K562 (cell line): ENCODE measurements around the gene RPEL1.

Experiments used
- CBX5 ChIP-seq: IDR thresholded peaks from 2 replicates; pipeline ENCODE4 v1.6.1; 2014; ENCODE audit warnings: low read depth, borderline replicate concordance
- CREM ChIP-seq: IDR thresholded peaks from 2 replicates; pipeline ENCODE4 v1.6.1; 2014; ENCODE audit warnings: antibody characterized with exemption, low read depth
- MEIS2 ChIP-seq: fragments of 450-650 bp; IDR thresholded peaks from 2 replicates; pipeline ENCODE4 v1.6.1; 2014; ENCODE audit warnings: mild to moderate bottlenecking; ENCODE audit not compliant: partially characterized antibody
- SPI1 ChIP-seq: IDR thresholded peaks from 2 replicates; pipeline ENCODE4 v1.6.1; 2011; ENCODE audit warnings: low read depth, low read length, control low read depth, borderline replicate concordance
- SRSF7 ChIP-seq: fragments of 200-400 bp; formaldehyde crosslinking; optimal IDR thresholded peaks from 2 replicates; pipeline ENCODE3; 2017; ENCODE audit warnings: mild to moderate bottlenecking, low read depth, low read length
- ZBTB7A ChIP-seq: IDR thresholded peaks from 2 replicates; pipeline ENCODE4 v1.6.1; 2011; ENCODE audit warnings: low read depth, mild to moderate bottlenecking, low read length, moderate library complexity, borderline replicate concordance; ENCODE audit not compliant: control insufficient read depth
- TF ChIP-seq, protein P1 (sequence below): fragments of 200-800 bp; sonication (Bioruptor generic); IDR thresholded peaks from 2 replicates; pipeline ENCODE4 v1.6.1; 2017; ENCODE audit warnings: missing genetic modification characterization, missing compliant biosample characterization
- TF ChIP-seq, protein P2 (sequence below), 3 experiments: IDR thresholded peaks in 2 of 3; conservative IDR thresholded peaks in 1 of 3; 2 replicates each; pipeline ENCODE4 v1.5.1; 2011 to 2012; ENCODE audit warnings: low read length in 3 of 3, mild to moderate bottlenecking in 3 of 3, control low read depth in 2 of 3, improper control_type of control experiment in 1 of 3, inconsistent platforms in 1 of 3, low read depth in 1 of 3, mixed read lengths in 1 of 3, moderate library complexity in 1 of 3; ENCODE audit not compliant: insufficient read depth in 2 of 3

DNA sequence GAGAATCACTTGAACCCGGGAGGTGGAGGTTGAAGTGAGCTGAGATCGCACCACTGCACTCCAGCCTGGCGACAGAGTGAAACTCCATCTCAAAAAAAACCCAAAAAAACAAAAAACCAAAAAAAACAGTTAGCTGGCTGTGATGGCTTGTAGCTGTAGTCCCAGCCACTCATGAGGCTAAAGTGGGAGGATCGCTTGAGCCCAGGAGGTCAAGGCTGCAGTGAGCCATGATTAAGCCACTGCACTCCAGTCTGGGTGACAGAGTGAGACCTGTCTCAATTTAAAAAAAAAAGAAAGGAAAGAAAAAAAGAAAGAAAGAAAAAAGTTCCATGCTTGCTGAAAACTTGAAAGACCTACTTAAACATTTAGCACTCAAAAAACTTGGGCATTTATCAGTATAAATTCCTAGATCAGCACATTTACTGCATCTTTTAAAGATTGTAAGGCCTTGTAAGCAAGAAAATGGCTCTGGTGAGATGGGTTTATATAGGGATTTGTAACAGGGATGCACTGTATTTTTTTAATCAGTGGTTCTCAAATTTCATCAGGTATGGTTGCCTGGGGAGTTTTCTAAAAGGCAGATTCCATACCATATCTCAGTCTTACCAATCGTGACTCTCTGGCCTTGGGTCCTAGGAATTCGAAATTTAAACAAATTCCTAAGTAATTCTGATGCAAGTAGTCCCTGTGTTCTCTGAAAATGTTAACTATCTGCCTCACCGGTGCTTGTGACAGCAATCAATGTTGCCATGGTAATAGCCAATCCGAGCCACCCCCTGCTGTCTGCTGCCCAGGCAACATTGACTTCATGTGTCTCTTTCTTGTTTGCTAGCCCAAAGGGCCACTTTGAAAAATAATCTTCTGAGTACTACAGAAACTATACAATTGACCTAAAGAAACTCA, 41.1 kb upstream of the RPEL1 start:
- no peak for TF ChIP-seq SPI1
- TF ChIP-seq CREM: no peak
- TF ChIP-seq, protein P1, sequence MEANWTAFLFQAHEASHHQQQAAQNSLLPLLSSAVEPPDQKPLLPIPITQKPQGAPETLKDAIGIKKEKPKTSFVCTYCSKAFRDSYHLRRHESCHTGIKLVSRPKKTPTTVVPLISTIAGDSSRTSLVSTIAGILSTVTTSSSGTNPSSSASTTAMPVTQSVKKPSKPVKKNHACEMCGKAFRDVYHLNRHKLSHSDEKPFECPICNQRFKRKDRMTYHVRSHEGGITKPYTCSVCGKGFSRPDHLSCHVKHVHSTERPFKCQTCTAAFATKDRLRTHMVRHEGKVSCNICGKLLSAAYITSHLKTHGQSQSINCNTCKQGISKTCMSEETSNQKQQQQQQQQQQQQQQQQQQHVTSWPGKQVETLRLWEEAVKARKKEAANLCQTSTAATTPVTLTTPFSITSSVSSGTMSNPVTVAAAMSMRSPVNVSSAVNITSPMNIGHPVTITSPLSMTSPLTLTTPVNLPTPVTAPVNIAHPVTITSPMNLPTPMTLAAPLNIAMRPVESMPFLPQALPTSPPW (CRISPR knock-in tag): no peak
- TF ChIP-seq SRSF7: no peak
- TF ChIP-seq ZBTB7A: no peak
- no peak for TF ChIP-seq CBX5
- TF ChIP-seq, protein P2, sequence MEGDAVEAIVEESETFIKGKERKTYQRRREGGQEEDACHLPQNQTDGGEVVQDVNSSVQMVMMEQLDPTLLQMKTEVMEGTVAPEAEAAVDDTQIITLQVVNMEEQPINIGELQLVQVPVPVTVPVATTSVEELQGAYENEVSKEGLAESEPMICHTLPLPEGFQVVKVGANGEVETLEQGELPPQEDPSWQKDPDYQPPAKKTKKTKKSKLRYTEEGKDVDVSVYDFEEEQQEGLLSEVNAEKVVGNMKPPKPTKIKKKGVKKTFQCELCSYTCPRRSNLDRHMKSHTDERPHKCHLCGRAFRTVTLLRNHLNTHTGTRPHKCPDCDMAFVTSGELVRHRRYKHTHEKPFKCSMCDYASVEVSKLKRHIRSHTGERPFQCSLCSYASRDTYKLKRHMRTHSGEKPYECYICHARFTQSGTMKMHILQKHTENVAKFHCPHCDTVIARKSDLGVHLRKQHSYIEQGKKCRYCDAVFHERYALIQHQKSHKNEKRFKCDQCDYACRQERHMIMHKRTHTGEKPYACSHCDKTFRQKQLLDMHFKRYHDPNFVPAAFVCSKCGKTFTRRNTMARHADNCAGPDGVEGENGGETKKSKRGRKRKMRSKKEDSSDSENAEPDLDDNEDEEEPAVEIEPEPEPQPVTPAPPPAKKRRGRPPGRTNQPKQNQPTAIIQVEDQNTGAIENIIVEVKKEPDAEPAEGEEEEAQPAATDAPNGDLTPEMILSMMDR (IDR thresholded peaks at IDR 0.05 in 2 of 3, conservative IDR thresholded peaks at IDR 0.05 in 1 of 3; ENCODE audit: insufficient read depth in 2 of 3, low read depth in 1 of 3, low read length in 3 of 3): no peak
- no peak for TF ChIP-seq MEIS2
